IMR-90 (cell line): ENCODE data around the gene ARHGEF7. TPM values are rescaled to one million over a fixed set of nuclear protein-coding genes. Genes with fewer than 3 reads are reported as not detected.

Experiments used
- ATAC-seq: fragments of 200-7000 bp; cut with Tn5 transposase; 2 replicates; pipeline ENCODE4 v1.9.1; 2020; ENCODE audit warnings: low read depth, mild to moderate bottlenecking, moderate library complexity
- BruUV-seq: library from RNA; stranded (reverse); fragments of 400-500 nt; replicated peaks from 2 replicates; lab custom pipeline; 2021; lab: Mats Ljungman, UMichigan
- CTCF ChIA-PET: fragments of 300-600 bp; formaldehyde crosslinking; extraction: SDS; loops from one replicate; lab custom pipeline; 2021; ENCODE audit warnings: antibody characterized with exemption; lab: Yijun Ruan, JAX
- POLR2A ChIA-PET: fragments of 300-600 bp; sonication (Branson Sonifier 250); formaldehyde crosslinking; loops from one replicate; lab custom pipeline; 2022; ENCODE audit warnings: antibody characterized with exemption; ENCODE audit not compliant: unreplicated experiment; lab: Charles Lee
- DNase-seq: peaks from one replicate; pipeline ENCODE4 v3.0.0; 2013
- H2AFZ ChIP-seq: replicated peaks from 2 replicates; pipeline ENCODE3; 2013; ENCODE audit warnings: low read length, mild to moderate bottlenecking; ENCODE audit not compliant: poor library complexity
- H2AK5ac ChIP-seq: 2 replicates; pipeline ENCODE4 v1.6.1; 2013; ENCODE audit warnings: low read depth, low read length, inconsistent platforms
- H2AK9ac ChIP-seq: replicated peaks from 2 replicates; pipeline ENCODE3; 2013; ENCODE audit warnings: mild to moderate bottlenecking, low read depth, low read length, moderate library complexity; ENCODE audit not compliant: poor library complexity
- H2BK120ac ChIP-seq: 2 replicates; pipeline ENCODE4 v1.6.1; 2013; ENCODE audit warnings: low read depth, low read length, inconsistent platforms
- H2BK15ac ChIP-seq: 3 replicates; pipeline ENCODE4 v1.6.1; 2013; ENCODE audit warnings: low read depth, low read length, inconsistent platforms
- H2BK20ac ChIP-seq: 2 replicates; pipeline ENCODE4 v1.6.1; 2013; ENCODE audit warnings: low read depth, mild to moderate bottlenecking, inconsistent platforms, low read length, moderate library complexity
- H2BK5ac ChIP-seq: 2 replicates; pipeline ENCODE4 v1.6.1; 2013; ENCODE audit warnings: mild to moderate bottlenecking, low read depth, low read length, inconsistent platforms; ENCODE audit not compliant: poor library complexity, severe bottlenecking
- H3K14ac ChIP-seq: replicated peaks from 2 replicates; pipeline ENCODE4 v1.6.1; 2013; ENCODE audit warnings: low read depth, low read length, inconsistent platforms
- H3K18ac ChIP-seq: 2 replicates; pipeline ENCODE4 v1.6.1; 2013; ENCODE audit warnings: low read depth, low read length, control low read depth
- H3K23ac ChIP-seq: 2 replicates; pipeline ENCODE4 v1.6.1; 2013; ENCODE audit warnings: low read depth, low read length, inconsistent platforms
- H3K27ac ChIP-seq: 2 replicates; pipeline ENCODE4 v1.5.1; 2013; ENCODE audit warnings: mild to moderate bottlenecking, control low read depth, low read length; ENCODE audit not compliant: insufficient read depth
- H3K27me3 ChIP-seq: 2 replicates; pipeline ENCODE4 v1.6.1; 2013; ENCODE audit warnings: low read length; ENCODE audit not compliant: control insufficient read depth, insufficient read depth
- H3K36me3 ChIP-seq: 2 replicates; pipeline ENCODE4 v1.6.1; 2013; ENCODE audit warnings: low read length, mixed read lengths; ENCODE audit not compliant: control insufficient read depth, insufficient read depth
- H3K4ac ChIP-seq: 2 replicates; pipeline ENCODE4 v1.6.1; 2013; ENCODE audit warnings: low read depth, low read length, inconsistent platforms
- H3K4me1 ChIP-seq: 2 replicates; pipeline ENCODE4 v1.6.1; 2013; ENCODE audit warnings: low read length, mixed read lengths; ENCODE audit not compliant: control insufficient read depth, insufficient read depth
- H3K4me2 ChIP-seq: 2 replicates; pipeline ENCODE4 v1.6.1; 2013; ENCODE audit warnings: low read depth, mild to moderate bottlenecking, control low read depth, low read length, moderate library complexity
- H3K4me3 ChIP-seq: 2 replicates; pipeline ENCODE4 v1.5.1; 2013; ENCODE audit warnings: low read depth, mild to moderate bottlenecking, control low read depth, low read length, moderate library complexity; ENCODE audit not compliant: insufficient read depth
- H3K56ac ChIP-seq: 2 replicates; pipeline ENCODE4 v1.6.1; 2013; ENCODE audit warnings: low read length, inconsistent platforms; ENCODE audit not compliant: insufficient read depth; ENCODE audit errors: extremely low read depth
- H3K79me1 ChIP-seq, 2 experiments: 2 replicates each; pipeline ENCODE4 v1.6.1; 2013; ENCODE audit warnings: low read length in 2 of 2, inconsistent platforms in 1 of 2, low read depth in 1 of 2
- H3K9ac ChIP-seq: 2 replicates; pipeline ENCODE4 v1.6.1; 2013; ENCODE audit warnings: low read depth, low read length, control low read depth
- H3K9me1 ChIP-seq: 2 replicates; pipeline ENCODE4 v1.6.1; 2013; ENCODE audit warnings: low read length, inconsistent platforms; ENCODE audit not compliant: insufficient read depth
- H3K9me3 ChIP-seq: 2 replicates; pipeline ENCODE4 v1.6.1; 2013; ENCODE audit warnings: low read length; ENCODE audit not compliant: control insufficient read depth, insufficient read depth
- H4K20me1 ChIP-seq: 2 replicates; pipeline ENCODE4 v1.6.1; 2013; ENCODE audit warnings: low read length, inconsistent platforms; ENCODE audit not compliant: insufficient read depth
- H4K5ac ChIP-seq: 2 replicates; pipeline ENCODE4 v1.6.1; 2013; ENCODE audit warnings: mild to moderate bottlenecking, low read depth, low read length, control low read depth
- H4K8ac ChIP-seq, 2 experiments: 2 replicates each; pipeline ENCODE4 v1.6.1; 2013; ENCODE audit warnings: low read depth in 2 of 2, low read length in 2 of 2, control low read depth in 1 of 2, inconsistent platforms in 1 of 2
- H4K91ac ChIP-seq: 2 replicates; pipeline ENCODE4 v1.6.1; 2013; ENCODE audit warnings: low read depth, low read length, inconsistent platforms; ENCODE audit not compliant: insufficient read depth
- BHLHE40 ChIP-seq: fragments of 150-350 bp; IDR thresholded peaks from 2 replicates; pipeline ENCODE4 v1.6.1; 2016; ENCODE audit warnings: mild to moderate bottlenecking, low read depth, low read length
- CEBPB ChIP-seq: IDR thresholded peaks from 2 replicates; pipeline ENCODE4 v1.6.1; 2012; ENCODE audit warnings: low read depth, low read length, improper control_type of control experiment
- CTCF ChIP-seq: conservative IDR thresholded peaks from 2 replicates; pipeline ENCODE4 v1.5.1; 2012; ENCODE audit warnings: mild to moderate bottlenecking, low read depth, low read length, improper control_type of control experiment
- MAZ ChIP-seq: IDR thresholded peaks from 2 replicates; pipeline ENCODE4 v1.6.1; 2012; ENCODE audit warnings: low read depth, mild to moderate bottlenecking, low read length, improper control_type of control experiment, moderate library complexity, borderline replicate concordance
- MXI1 ChIP-seq: IDR thresholded peaks from 2 replicates; pipeline ENCODE4 v1.6.1; 2012; ENCODE audit warnings: low read depth, mild to moderate bottlenecking, low read length, moderate library complexity, borderline replicate concordance
- RFX5 ChIP-seq: IDR thresholded peaks from 2 replicates; pipeline ENCODE4 v1.8.0; 2012; ENCODE audit warnings: low read depth, mild to moderate bottlenecking, low read length, moderate library complexity
- USF2 ChIP-seq: fragments of 150-350 bp; IDR thresholded peaks from 2 replicates; pipeline ENCODE4 v1.6.1; 2017; ENCODE audit warnings: mild to moderate bottlenecking, antibody characterized with exemption, low read length, low read depth
- WGBS, 2 experiments: methylation state at CpG; one replicate each; pipeline versions ENCODE4 v1.1.5 to v1.1.7; 2013; ENCODE audit warnings: missing lambda C conversion rate in 2 of 2; ENCODE audit not compliant: insufficient read length in 1 of 2; ENCODE audit errors: extremely low coverage in 2 of 2; 5-methylcytosine and 5-hydroxymethylcytosine counted together
- dilution Hi-C: fragments of 300-500 bp; cut with HindIII; formaldehyde crosslinking; loops from one replicate; pipeline ENCODE4 v1.14.3; 2018; ENCODE audit warnings: low sequenced_read_pairs; ENCODE audit not compliant: unreplicated experiment
- in situ Hi-C: fragments of 300-500 bp; cut with MboI; formaldehyde crosslinking; loops from 3 replicates; pipeline ENCODE4 v1.14.3; 2019; ENCODE audit warnings: low sequenced_read_pairs, inconsistent platforms, mixed read lengths
- intact Hi-C: fragments of 100-400 bp; cut with micrococcal nuclease; formaldehyde crosslinking; loops from 2 replicates; pipeline ENCODE4 v1.10.0; 2022
- polyA plus RNA-seq, 3 experiments: library from polyadenylated mRNA; depleted of rRNA; stranded (reverse); fragments of >200 nt; gene quantifications; 2 replicates each; pipeline ENCODE4 v1.2.3, GENCODE V29; 2012; ENCODE audit warnings: low replicate concordance in 1 of 3
- total RNA-seq: library from RNA; depleted of rRNA; stranded (reverse); fragments of >200 nt; gene quantifications from 2 replicates; pipeline ENCODE4 v1.2.3, GENCODE V29; 2012

ARHGEF7 gene
- total and polyA plus RNA-seq, 2 of the 4 experiments (the other 2 are of a cell fraction) = 32.9 to 59.0 TPM

GRCh38 chr13:111322916-111323331 lies 207.8 kb downstream of the ARHGEF7 start:
- intact Hi-C loops (no loop called here), in situ Hi-C loops (no loop called here), dilution Hi-C loops (no loop called here)
- H3K56ac ChIP-seq = no peak overlapping the region
- H3K4me2 ChIP-seq = no peak overlapping the region
- H3K4me3 ChIP-seq = no peak overlapping the region
- H4K5ac ChIP-seq = no peak overlapping the region
- H3K9me1 ChIP-seq = peaks cover 2% of the 10 kb centered on the region; the same call in 1 of the 2 replicates
- no peak overlapping the region for H2BK15ac ChIP-seq
- TF ChIP-seq CEBPB = no peak
- no peak for TF ChIP-seq MAZ
- no peak for TF ChIP-seq MXI1
- TF ChIP-seq CTCF = no peak
- TF ChIP-seq BHLHE40 = no peak
- TF ChIP-seq RFX5 = no peak
- no peak for TF ChIP-seq USF2
- H3K27me3 ChIP-seq = peaks cover 3% of the 10 kb centered on the region; the same call in 1 of the 2 replicates
- H3K18ac ChIP-seq = no peak overlapping the region
- POLR2A ChIA-PET = no interaction called here
- no peak overlapping the region for H2BK20ac ChIP-seq
- CTCF ChIA-PET = no interaction called here
- H4K91ac ChIP-seq = no peak overlapping the region
- H2BK5ac ChIP-seq = no peak overlapping the region
- H4K20me1 ChIP-seq = no peaks in the 10 kb centered on the region
- no peak overlapping the region for H3K14ac ChIP-seq
- ATAC-seq (no peak), DNase-seq (no peak)
- H3K36me3 ChIP-seq = no peaks in the 10 kb centered on the region
- H2AK5ac ChIP-seq = no peak overlapping the region
- H2AK9ac ChIP-seq = no peak overlapping the region
- H4K8ac ChIP-seq = no peak overlapping the region
- no peak overlapping the region for H3K9ac ChIP-seq
- H3K27ac ChIP-seq = no peak overlapping the region
- H3K23ac ChIP-seq = no peak overlapping the region
- H2BK120ac ChIP-seq = no peak overlapping the region
- BruUV-seq = no TSS peak
- H2AFZ ChIP-seq = no peak overlapping the region
- no peaks in the 10 kb centered on the region for H3K9me3 ChIP-seq
- H3K4me1 ChIP-seq = no peaks in the 10 kb centered on the region
- no peak overlapping the region for H3K4ac ChIP-seq
- WGBS, 2 experiments = no CpG with 5 or more reads among the region's 7 CpGs
- no peaks in the 10 kb centered on the region for H3K79me1 ChIP-seq
